GM18909 (cell line): ENCODE data around the gene GMDS.

Experiments
- ATAC-seq: cut with Tn5 transposase; IDR thresholded peaks from one replicate; pipeline ENCODE4 v1.9.1; 2021; ENCODE audit warnings: mild to moderate bottlenecking; ENCODE audit not compliant: unreplicated experiment, poor library complexity

Gene GMDS

GRCh38 chr6:1873781-1874180, 371.6 kb downstream of the GMDS start:
- ATAC-seq: no peak

- no peak for ATAC-seq
Measured at GRCh38 chr6:1872649-1873131, 372.7 kb downstream of the GMDS start.

- no peak for ATAC-seq
Measured at GRCh38 chr6:1871724-1872315, 373.6 kb downstream of the GMDS start.

GRCh38 chr6:1870932-1871331, 374.5 kb downstream of the GMDS start:
- ATAC-seq: no peak

GRCh38 chr6:1870251-1870650, 375.2 kb downstream of the GMDS start:
- no peak for ATAC-seq

GRCh38 chr6:1869769-1870168, 375.6 kb downstream of the GMDS start:
- ATAC-seq: no peak

GRCh38 chr6:1869308-1869707, 376.1 kb downstream of the GMDS start:
- no peak for ATAC-seq

- peak; percentile 84 for ATAC-seq
Measured at GRCh38 chr6:1868561-1869261, 376.7 kb downstream of the GMDS start.

GRCh38 chr6:1867197-1867596, 378.2 kb downstream of the GMDS start:
- ATAC-seq: no peak

- no peak for ATAC-seq
Measured at GRCh38 chr6:1865585-1865984, 379.8 kb downstream of the GMDS start.

GRCh38 chr6:1864496-1864895, 380.9 kb downstream of the GMDS start:
- no peak for ATAC-seq

GRCh38 chr6:1862411-1862810, 383.0 kb downstream of the GMDS start:
- no peak for ATAC-seq

- ATAC-seq: peak; percentile 43
Measured at GRCh38 chr6:1860756-1861348, 384.6 kb downstream of the GMDS start.

- no peak for ATAC-seq
Measured at GRCh38 chr6:1858859-1859258, 386.5 kb downstream of the GMDS start.

GRCh38 chr6:1858196-1858595, 387.2 kb downstream of the GMDS start:
- ATAC-seq: no peak

GRCh38 chr6:1856381-1856780, 389.0 kb downstream of the GMDS start:
- peak; percentile 89 for ATAC-seq

- peak; percentile 10 for ATAC-seq
Measured at GRCh38 chr6:1855890-1856289, 389.5 kb downstream of the GMDS start.

- ATAC-seq: no peak
Measured at GRCh38 chr6:1854296-1854695, 391.1 kb downstream of the GMDS start.

GRCh38 chr6:1853761-1854160, 391.6 kb downstream of the GMDS start:
- no peak for ATAC-seq

- no peak for ATAC-seq
Measured at GRCh38 chr6:1851681-1852456, 393.5 kb downstream of the GMDS start.

GRCh38 chr6:1850840-1851157, 394.6 kb downstream of the GMDS start:
- ATAC-seq: no peak
